ENCODE results near the gene BBIP1.
"Not testable (repeated sequence)": the region's sequence is repeated elsewhere in the genome, so short reads cannot be mapped to it uniquely, and the experiment has no call there.

BBIP1 gene

GRCh38 chr10:110881247-110881646 lies 37.7 kb downstream of the BBIP1 start:
- DNase-seq = no peak

- DNase-seq = no peak
Measured at GRCh38 chr10:110880012-110880411, 39.0 kb downstream of the BBIP1 start.

GRCh38 chr10:110876788-110877187 lies 42.2 kb downstream of the BBIP1 start:
- no peak for DNase-seq

- no peak for DNase-seq
Measured at GRCh38 chr10:110876000-110876399, 43.0 kb downstream of the BBIP1 start.

- no peak for DNase-seq
Measured at GRCh38 chr10:110873951-110874350, 45.0 kb downstream of the BBIP1 start.

GRCh38 chr10:110872984-110873923 lies 45.7 kb downstream of the BBIP1 start:
- no peak for DNase-seq

- DNase-seq = peak; percentile 89
Measured at GRCh38 chr10:110872145-110872983, 46.6 kb downstream of the BBIP1 start.

- peak; percentile 95 for DNase-seq
Measured at GRCh38 chr10:110871298-110872084, 47.5 kb downstream of the BBIP1 start, which contains the start of gene PDCD4. Gene PDCD4, plus strand, starts transcription at chr10:110871928. Its CDS starts 4,100 bp downstream, at chr10:110876028.

- no peak for DNase-seq
Measured at GRCh38 chr10:110870823-110871297, 48.1 kb downstream of the BBIP1 start.

- peak; percentile 77 for DNase-seq
Measured at GRCh38 chr10:110868981-110869380, 50.0 kb downstream of the BBIP1 start.

GRCh38 chr10:110867807-110868465 lies 51.0 kb downstream of the BBIP1 start:
- DNase-seq = no peak

- DNase-seq = not testable (repeated sequence)
Measured at GRCh38 chr10:110867011-110867806, 51.8 kb downstream of the BBIP1 start.

GRCh38 chr10:110865809-110866482 lies 53.0 kb downstream of the BBIP1 start:
- no peak for DNase-seq

- no peak for DNase-seq
Measured at GRCh38 chr10:110865186-110865808, 53.7 kb downstream of the BBIP1 start.

GRCh38 chr10:110864662-110865140 lies 54.3 kb downstream of the BBIP1 start:
- peak; percentile 87 for DNase-seq

- DNase-seq = no peak
Measured at GRCh38 chr10:110863956-110864355, 55.0 kb downstream of the BBIP1 start.

- DNase-seq = no peak
Measured at GRCh38 chr10:110863361-110863760, 55.6 kb downstream of the BBIP1 start.

GRCh38 chr10:110862961-110863360 lies 56.0 kb downstream of the BBIP1 start:
- DNase-seq = no peak

GRCh38 chr10:110861930-110862649 lies 56.9 kb downstream of the BBIP1 start:
- DNase-seq = no peak
